Coronary artery (tissue), 2 donors: ENCODE results near the gene VAV1.

Source experiments
- DNase-seq: peaks from one replicate; pipeline ENCODE4 v3.0.0-alpha.2; 2017; ENCODE audit warnings: low spot score
- H3K27ac ChIP-seq, 2 donors: fragments of 200-600 bp; sonication (generic); one replicate each; pipeline ENCODE4 v1.5.1; 2016 to 2019
- H3K4me3 ChIP-seq: fragments of 200-600 bp; sonication (generic); 2 replicates; pipeline ENCODE4 v1.5.1; 2016; ENCODE audit warnings: mild to moderate bottlenecking, moderate library complexity
- TF ChIP-seq, protein P1 (sequence below): fragments of 200-600 bp; sonication (generic); IDR thresholded peaks from one replicate; pipeline ENCODE4 v1.5.1; 2019; ENCODE audit warnings: antibody characterized with exemption

The VAV1 gene

DNA sequence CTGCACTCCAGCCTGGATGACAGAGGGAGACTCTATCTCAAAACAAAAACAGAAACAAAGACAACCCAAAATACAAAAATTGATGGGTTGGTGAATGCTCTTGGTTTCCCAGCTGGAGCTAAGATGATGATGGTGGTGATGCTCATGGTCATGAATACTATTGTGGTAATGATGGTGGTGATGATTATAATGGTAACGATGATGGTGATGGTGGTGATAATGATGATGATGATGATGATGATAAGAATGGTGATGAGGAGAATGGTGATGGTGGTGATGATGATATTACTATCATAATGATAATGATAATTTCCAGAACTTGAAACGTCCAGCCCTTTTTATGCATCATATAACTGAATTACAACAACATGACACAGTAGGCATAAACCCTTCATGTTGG, 40.1 kb downstream of the VAV1 start:
- DNase-seq: no peak
- no peak overlapping the region for H3K4me3 ChIP-seq
- H3K27ac ChIP-seq: no peak overlapping the region
- TF ChIP-seq, protein P1, sequence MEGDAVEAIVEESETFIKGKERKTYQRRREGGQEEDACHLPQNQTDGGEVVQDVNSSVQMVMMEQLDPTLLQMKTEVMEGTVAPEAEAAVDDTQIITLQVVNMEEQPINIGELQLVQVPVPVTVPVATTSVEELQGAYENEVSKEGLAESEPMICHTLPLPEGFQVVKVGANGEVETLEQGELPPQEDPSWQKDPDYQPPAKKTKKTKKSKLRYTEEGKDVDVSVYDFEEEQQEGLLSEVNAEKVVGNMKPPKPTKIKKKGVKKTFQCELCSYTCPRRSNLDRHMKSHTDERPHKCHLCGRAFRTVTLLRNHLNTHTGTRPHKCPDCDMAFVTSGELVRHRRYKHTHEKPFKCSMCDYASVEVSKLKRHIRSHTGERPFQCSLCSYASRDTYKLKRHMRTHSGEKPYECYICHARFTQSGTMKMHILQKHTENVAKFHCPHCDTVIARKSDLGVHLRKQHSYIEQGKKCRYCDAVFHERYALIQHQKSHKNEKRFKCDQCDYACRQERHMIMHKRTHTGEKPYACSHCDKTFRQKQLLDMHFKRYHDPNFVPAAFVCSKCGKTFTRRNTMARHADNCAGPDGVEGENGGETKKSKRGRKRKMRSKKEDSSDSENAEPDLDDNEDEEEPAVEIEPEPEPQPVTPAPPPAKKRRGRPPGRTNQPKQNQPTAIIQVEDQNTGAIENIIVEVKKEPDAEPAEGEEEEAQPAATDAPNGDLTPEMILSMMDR: no peak

DNA sequence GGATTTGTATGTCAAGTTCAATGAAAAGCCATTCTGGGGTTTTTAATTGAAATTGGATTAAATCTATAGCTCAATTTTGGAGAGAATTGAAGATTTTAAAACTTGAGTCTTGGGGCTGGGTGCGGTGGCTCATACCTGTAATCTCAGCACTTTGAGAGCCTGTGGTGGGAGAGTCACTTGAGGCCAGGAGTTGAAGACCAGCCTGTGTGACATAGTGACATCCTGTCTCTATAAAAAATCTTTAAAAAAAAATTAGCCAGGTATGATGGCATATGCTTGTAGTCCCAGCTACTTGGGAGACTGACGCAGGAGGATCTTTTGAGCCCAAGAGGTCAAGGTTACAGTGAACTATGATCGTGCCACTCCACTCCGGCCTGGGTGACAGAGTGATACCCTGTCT, 41.2 kb downstream of the VAV1 start:
- TF ChIP-seq, protein P1: no peak
- Histone ChIP-seq H3K4me3 (no peak overlapping the region), H3K27ac (no peak overlapping the region)
- no peak for DNase-seq

DNA sequence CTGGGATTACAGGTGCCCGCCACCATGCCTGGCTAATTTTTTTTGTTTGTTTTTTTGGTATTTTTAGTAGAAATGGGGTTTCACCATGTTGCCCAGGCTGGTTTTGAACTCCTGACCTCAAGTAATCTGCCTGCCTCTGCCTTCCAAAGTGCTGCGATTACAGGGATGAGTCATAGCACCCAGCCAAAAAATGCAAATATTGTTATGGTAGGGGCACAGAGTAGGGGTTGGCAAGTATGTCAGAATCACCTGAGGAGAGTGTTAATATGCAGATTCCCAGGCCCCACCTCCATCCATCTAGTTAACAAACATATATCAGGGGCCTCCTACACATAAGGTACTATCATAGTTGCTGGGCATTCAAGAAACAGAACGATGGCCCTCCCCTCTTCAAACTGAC, 44.7 kb downstream of the VAV1 start:
- Histone ChIP-seq H3K4me3 (no peak overlapping the region), H3K27ac (no peak overlapping the region)
- DNase-seq: no peak
- TF ChIP-seq, protein P1: no peak

DNA sequence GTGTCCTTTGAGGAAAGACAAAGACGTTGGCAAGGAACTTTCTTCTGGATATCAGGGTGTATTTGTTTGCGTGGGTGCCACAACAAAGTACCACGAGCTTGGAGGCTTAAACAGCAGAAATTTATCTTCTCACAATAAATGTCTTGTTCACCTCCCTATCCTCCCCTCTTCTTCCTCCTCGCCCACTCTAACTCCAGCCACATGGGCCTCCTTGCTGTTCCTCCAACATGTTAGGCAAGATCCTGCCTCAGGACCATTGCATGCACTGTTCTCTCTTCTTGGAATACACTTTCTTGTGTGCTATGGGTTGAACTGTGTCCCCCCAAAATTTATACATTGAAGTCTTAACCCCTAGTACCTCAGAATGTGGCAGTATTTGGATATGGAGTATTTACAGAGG, 45.7 kb downstream of the VAV1 start:
- Histone ChIP-seq H3K27ac (no peak overlapping the region), H3K4me3 (no peak overlapping the region)
- TF ChIP-seq, protein P1: no peak
- DNase-seq: no peak

DNA sequence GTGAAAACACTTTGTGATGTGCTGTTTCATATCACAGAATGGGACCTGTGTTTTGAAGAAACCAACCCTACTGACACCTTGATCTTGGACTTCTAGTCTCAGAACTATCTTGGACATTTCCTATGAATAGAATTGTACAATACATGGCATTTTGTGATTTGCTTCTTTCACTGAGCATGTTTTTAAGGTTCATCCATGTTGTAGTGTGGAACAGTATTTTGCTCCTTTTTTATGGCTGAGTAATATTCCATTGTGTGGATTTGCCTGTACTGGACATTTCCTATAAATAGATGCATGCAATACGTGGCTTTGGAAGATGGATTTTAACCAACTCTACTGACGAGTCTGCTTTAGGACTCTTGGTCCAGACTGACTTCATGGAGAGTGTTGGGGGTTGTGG, 46.8 kb downstream of the VAV1 start:
- no peak for DNase-seq
- H3K27ac ChIP-seq: no peak overlapping the region
- TF ChIP-seq, protein P1: no peak
- H3K4me3 ChIP-seq: no peak overlapping the region

DNA sequence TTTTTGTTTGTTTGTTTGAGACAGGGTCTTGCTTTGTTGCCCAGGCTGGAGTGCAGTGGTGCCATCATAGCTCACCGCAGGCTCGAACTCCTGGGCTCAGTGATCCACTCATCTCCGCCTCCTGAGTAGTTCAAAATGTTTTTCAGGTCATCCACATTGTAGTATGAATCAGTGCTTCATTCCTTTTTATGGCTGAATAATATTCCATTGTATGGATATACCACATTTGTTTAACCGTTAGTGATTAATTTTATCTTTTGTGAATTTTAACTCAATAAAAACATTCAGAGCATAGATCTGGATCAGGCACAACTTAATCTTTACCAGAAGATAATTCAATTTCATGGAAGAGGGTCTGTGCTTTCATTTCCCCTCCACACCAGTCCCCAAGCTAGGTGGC, 47.7 kb downstream of the VAV1 start:
- Histone ChIP-seq H3K27ac (no peak overlapping the region), H3K4me3 (no peak overlapping the region)
- DNase-seq: no peak
- TF ChIP-seq, protein P1: no peak

DNA sequence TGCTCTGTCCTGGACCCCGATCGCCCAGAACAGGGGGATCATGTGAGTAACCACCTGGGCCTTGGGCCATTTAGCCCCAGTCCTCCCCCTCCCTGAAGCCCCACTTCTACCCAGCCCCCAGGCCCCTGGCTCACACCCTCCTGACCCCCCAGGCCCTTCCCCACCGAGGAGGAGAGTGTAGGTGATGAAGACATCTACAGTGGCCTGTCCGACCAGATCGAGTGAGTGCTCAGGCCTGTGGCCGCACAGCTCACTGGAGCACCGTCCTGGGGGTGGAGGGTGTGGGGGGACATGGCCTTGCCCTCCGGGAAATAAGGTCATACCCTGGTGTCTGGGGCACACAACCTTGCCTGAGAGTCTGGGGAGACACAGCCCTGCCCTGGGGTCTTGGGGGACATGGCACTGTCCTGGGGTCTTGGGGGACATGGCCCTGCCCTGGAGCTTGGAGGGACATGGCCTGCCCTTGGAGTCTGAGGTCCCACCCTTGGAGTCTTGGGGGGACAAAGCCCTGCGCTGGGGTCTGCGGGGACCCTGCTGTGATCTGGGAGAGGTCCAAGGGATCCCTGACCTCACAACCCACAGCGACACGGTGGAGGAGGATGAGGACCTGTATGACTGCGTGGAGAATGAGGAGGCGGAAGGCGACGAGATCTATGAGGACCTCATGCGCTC, 49.3 kb downstream of the VAV1 start:
- TF ChIP-seq, protein P1: no peak
- Histone ChIP-seq H3K27ac (no peak overlapping the region), H3K4me3 (no peak overlapping the region)
- no peak for DNase-seq
